Trophoblast cell (in vitro differentiated cells and primary cell): ENCODE measurements around the gene RBCK1.

Source experiments
- DNase-seq, 2 donors: peaks; one replicate each; pipeline ENCODE4 v3.0.0-alpha.2; 2016
- H2AFZ ChIP-seq: 2 replicates; pipeline ENCODE4 v1.6.1; 2013; ENCODE audit warnings: low read length, moderate library complexity, mild to moderate bottlenecking; ENCODE audit not compliant: insufficient read depth, poor library complexity
- H2AK5ac ChIP-seq: 2 replicates; pipeline ENCODE4 v1.6.1; 2013; ENCODE audit warnings: mild to moderate bottlenecking, low read length
- H2BK120ac ChIP-seq: 2 replicates; pipeline ENCODE4 v1.6.1; 2013; ENCODE audit warnings: low read length, mild to moderate bottlenecking, moderate library complexity; ENCODE audit not compliant: insufficient read depth, poor library complexity
- H2BK12ac ChIP-seq: 2 replicates; pipeline ENCODE4 v1.6.1; 2013; ENCODE audit warnings: mild to moderate bottlenecking, low read length, moderate library complexity
- H2BK5ac ChIP-seq: 2 replicates; pipeline ENCODE4 v1.6.1; 2013; ENCODE audit warnings: low read length, low read depth, moderate library complexity, mild to moderate bottlenecking; ENCODE audit not compliant: poor library complexity
- H3K14ac ChIP-seq: 2 replicates; pipeline ENCODE4 v1.6.1; 2013; ENCODE audit warnings: mild to moderate bottlenecking, low read length
- H3K18ac ChIP-seq: 2 replicates; pipeline ENCODE4 v1.6.1; 2013; ENCODE audit warnings: mild to moderate bottlenecking, low read length
- H3K23ac ChIP-seq: 2 replicates; pipeline ENCODE4 v1.6.1; 2013; ENCODE audit warnings: low read length
- H3K27ac ChIP-seq: 2 replicates; pipeline ENCODE4 v1.5.1; 2013; ENCODE audit warnings: low read depth, mild to moderate bottlenecking, inconsistent platforms, low read length, moderate library complexity
- H3K27me3 ChIP-seq: 2 replicates; pipeline ENCODE4 v1.6.1; 2013; ENCODE audit warnings: inconsistent platforms, mild to moderate bottlenecking, low read length, moderate library complexity; ENCODE audit not compliant: insufficient read depth
- H3K36me3 ChIP-seq, 2 experiments: 1 replicate in 1 of 2; 2 replicates in 1 of 2; pipeline ENCODE4 v1.6.1; 2013; ENCODE audit warnings: low read length in 2 of 2, mild to moderate bottlenecking in 2 of 2, moderate library complexity in 1 of 2; ENCODE audit not compliant: insufficient read depth in 2 of 2, control insufficient read depth in 1 of 2
- H3K4ac ChIP-seq: 2 replicates; pipeline ENCODE4 v1.6.1; 2013; ENCODE audit warnings: low read depth, mild to moderate bottlenecking, low read length, moderate library complexity
- H3K4me1 ChIP-seq, 2 experiments: 1 replicate in 1 of 2; 2 replicates in 1 of 2; pipeline ENCODE4 v1.6.1; 2013; ENCODE audit warnings: low read length in 2 of 2, mild to moderate bottlenecking in 2 of 2, moderate library complexity in 1 of 2; ENCODE audit not compliant: insufficient read depth in 2 of 2, control insufficient read depth in 1 of 2
- H3K4me2 ChIP-seq: 2 replicates; pipeline ENCODE4 v1.6.1; 2013; ENCODE audit warnings: inconsistent platforms, mild to moderate bottlenecking, low read length, moderate library complexity
- H3K4me3 ChIP-seq: 2 replicates; pipeline ENCODE4 v1.5.1; 2013; ENCODE audit warnings: mild to moderate bottlenecking, low read depth, low read length, inconsistent platforms
- H3K79me1 ChIP-seq: one replicate; pipeline ENCODE4 v1.6.1; 2013; ENCODE audit warnings: low read length
- H3K79me2 ChIP-seq: 2 replicates; pipeline ENCODE4 v1.6.1; 2013; ENCODE audit warnings: low read length, mild to moderate bottlenecking; ENCODE audit not compliant: control insufficient read depth, insufficient read depth, poor library complexity
- H3K9ac ChIP-seq: 2 replicates; pipeline ENCODE4 v1.6.1; 2013; ENCODE audit warnings: mild to moderate bottlenecking, low read length
- H3K9me3 ChIP-seq: 2 replicates; pipeline ENCODE4 v1.6.1; 2013; ENCODE audit warnings: low read depth, mild to moderate bottlenecking, control low read depth, inconsistent platforms, low read length; ENCODE audit not compliant: insufficient read depth
- H4K12ac ChIP-seq: 2 replicates; pipeline ENCODE4 v1.6.1; 2013; ENCODE audit warnings: low read depth, mild to moderate bottlenecking, low read length, moderate library complexity
- H4K8ac ChIP-seq: 2 replicates; pipeline ENCODE4 v1.6.1; 2013; ENCODE audit warnings: low read depth, mild to moderate bottlenecking, low read length, moderate library complexity
- H4K91ac ChIP-seq: one replicate; pipeline ENCODE4 v1.6.1; 2013; ENCODE audit warnings: low read depth, mild to moderate bottlenecking, low read length, moderate library complexity
- WGBS: extraction: QIAGEN DNeasy Blood & Tissue Kit; methylation state at CpG from one replicate; pipeline ENCODE4 v1.1.7; 2013; ENCODE audit warnings: missing lambda C conversion rate; ENCODE audit not compliant: insufficient read length, insufficient coverage; ENCODE audit errors: extremely low coverage; 5-methylcytosine and 5-hydroxymethylcytosine counted together

RBCK1 gene

DNA sequence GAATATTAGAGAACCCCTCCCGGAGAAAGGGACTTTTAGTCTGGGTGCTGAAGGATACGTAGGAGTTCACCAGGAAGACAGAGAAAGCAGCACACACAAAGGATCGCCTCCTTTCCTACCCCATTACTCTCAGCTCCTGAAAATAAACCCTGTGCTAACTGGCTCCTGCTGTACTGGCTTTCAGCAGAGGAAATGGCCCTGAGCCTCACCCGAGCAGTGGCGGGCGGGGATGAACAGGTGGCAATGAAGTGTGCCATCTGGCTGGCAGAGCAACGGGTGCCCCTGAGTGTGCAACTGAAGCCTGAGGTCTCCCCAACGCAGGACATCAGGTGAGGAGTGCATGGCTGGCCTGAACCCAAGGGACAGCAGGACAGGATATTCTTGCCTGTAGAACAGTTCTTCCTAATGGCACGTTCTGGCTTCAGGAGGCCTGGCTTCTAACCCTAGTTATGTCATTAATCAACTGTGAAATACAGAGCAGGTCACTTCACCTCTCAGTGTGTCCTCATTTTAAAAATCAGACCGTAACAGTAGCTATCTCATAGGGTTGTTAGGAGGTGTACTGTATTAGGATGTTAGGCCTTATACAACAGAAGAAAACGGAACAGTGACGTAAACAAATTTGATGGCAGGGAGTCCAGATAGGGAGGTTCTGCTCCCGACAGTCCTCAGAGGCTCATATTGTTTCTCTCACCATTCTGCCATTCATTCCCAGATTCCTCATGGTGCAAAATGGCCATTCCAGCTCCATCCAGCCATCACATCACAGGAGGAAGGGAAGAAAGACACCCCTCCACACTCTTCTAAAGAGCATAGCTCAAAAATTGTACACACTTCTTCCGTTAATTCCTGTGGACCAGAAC lies 1.8 kb downstream of the RBCK1 start:
- H2AK5ac ChIP-seq = no peak overlapping the region
- H2BK120ac ChIP-seq = no peak overlapping the region
- H2BK5ac ChIP-seq = no peak overlapping the region
- H4K91ac ChIP-seq = no peak overlapping the region
- no peak overlapping the region for H3K9ac ChIP-seq
- H3K79me1 ChIP-seq = peaks cover 11% of the 10 kb centered on the region
- no peak overlapping the region for H3K4ac ChIP-seq
- H3K36me3 ChIP-seq = peaks cover 0 to 7% of the 10 kb centered on the region in 2 experiments
- H3K14ac ChIP-seq = no peak overlapping the region
- H2AFZ ChIP-seq = no peak overlapping the region
- H3K4me2 ChIP-seq = peak overlapping the region; percentile 95
- peaks cover 9% of the 10 kb centered on the region for H3K79me2 ChIP-seq
- peaks cover 8 to 11% of the 10 kb centered on the region in 2 experiments for H3K4me1 ChIP-seq
- no peak overlapping the region for H3K18ac ChIP-seq
- DNase-seq = no peak
- H3K27ac ChIP-seq = no peak overlapping the region
- no peaks in the 10 kb centered on the region for H3K9me3 ChIP-seq
- no peak overlapping the region for H4K8ac ChIP-seq
- no CpG with 5 or more reads among the region's 14 CpGs for WGBS
- no peak overlapping the region for H4K12ac ChIP-seq
- no peak overlapping the region for H3K23ac ChIP-seq
- no peak overlapping the region for H3K4me3 ChIP-seq
- peak overlapping the region; percentile 17 for H2BK12ac ChIP-seq
- H3K27me3 ChIP-seq = no peaks in the 10 kb centered on the region

DNA sequence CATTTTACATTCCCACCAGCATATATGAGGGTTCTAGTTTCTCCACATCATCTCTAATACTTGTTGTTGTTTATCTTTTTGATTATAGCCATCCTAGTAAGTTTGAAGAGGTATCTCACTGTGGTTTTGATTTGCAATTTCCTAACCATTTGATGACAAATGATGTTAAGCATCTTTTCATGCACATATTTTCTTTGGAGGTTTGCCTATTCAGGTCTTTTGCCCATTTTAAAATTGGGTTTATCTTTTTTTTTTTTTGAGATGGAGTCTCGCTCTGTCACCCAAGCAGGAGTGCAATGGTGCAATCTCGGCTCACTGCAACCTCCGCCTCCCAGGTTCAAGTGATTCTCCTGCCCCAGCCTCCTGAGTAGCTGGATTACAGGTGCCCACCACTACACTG lies 4.0 kb downstream of the RBCK1 start:
- Histone ChIP-seq H3K79me1 (peaks cover 11% of the 10 kb centered on the region), H4K8ac (no peak overlapping the region), H2AFZ (no peak overlapping the region), H2BK120ac (no peak overlapping the region), H3K4me2 (no peak overlapping the region), H3K18ac (no peak overlapping the region), H2AK5ac (no peak overlapping the region), H2BK12ac (no peak overlapping the region), H4K91ac (no peak overlapping the region), H3K4ac (no peak overlapping the region), H3K14ac (no peak overlapping the region), H4K12ac (no peak overlapping the region), H3K4me1 (peaks cover 7 to 9% of the 10 kb centered on the region in 2 experiments), H3K27ac (no peak overlapping the region), H2BK5ac (no peak overlapping the region), H3K9me3 (no peaks in the 10 kb centered on the region), H3K36me3 (peaks cover 2 to 10% of the 10 kb centered on the region in 2 experiments), H3K23ac (no peak overlapping the region), H3K9ac (no peak overlapping the region), H3K4me3 (no peak overlapping the region), H3K27me3 (no peaks in the 10 kb centered on the region), H3K79me2 (peaks cover 9% of the 10 kb centered on the region)
- DNase-seq = no peak
- no CpG with 5 or more reads among the region's 3 CpGs for WGBS

DNA sequence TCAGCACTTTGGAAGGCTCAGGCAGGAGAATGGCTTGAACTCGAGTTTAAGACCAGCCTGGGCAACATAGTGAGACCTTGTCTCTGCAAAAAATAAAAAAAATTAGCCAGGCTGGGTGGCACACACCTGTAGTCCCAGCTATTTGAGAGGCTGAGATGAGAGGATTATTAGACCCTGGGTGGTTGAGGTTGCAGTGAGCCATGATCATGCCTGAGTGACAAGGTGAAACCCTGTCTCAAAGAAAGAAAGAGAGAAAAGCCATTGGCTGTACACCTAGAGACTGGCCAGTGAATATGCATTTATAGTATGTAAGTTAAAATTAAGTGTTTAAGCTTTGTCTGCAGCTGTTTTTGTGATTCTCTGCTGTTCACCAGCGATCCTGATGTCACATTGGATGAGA lies 6.1 kb downstream of the RBCK1 start:
- no CpG with 5 or more reads among the region's 2 CpGs for WGBS
- no peak overlapping the region for H2AK5ac ChIP-seq

GRCh38 chr20:415820-416322 lies 7.8 kb downstream of the RBCK1 start:
- Histone ChIP-seq H3K27ac (no peak overlapping the region), H3K36me3 (peaks cover 26 to 33% of the 10 kb centered on the region in 2 experiments), H3K14ac (no peak overlapping the region), H2BK5ac (no peak overlapping the region), H3K4ac (no peak overlapping the region), H2AK5ac (no peak overlapping the region), H2BK120ac (no peak overlapping the region), H3K4me3 (no peak overlapping the region), H3K27me3 (no peaks in the 10 kb centered on the region), H3K23ac (no peak overlapping the region), H3K18ac (no peak overlapping the region), H3K4me1 (no peaks in the 10 kb centered on the region), H3K79me1 (no peaks in the 10 kb centered on the region), H3K9me3 (peaks cover 3% of the 10 kb centered on the region), H3K79me2 (no peaks in the 10 kb centered on the region), H4K12ac (no peak overlapping the region), H3K9ac (no peak overlapping the region), H4K91ac (no peak overlapping the region), H3K4me2 (no peak overlapping the region), H2BK12ac (no peak overlapping the region), H4K8ac (no peak overlapping the region), H2AFZ (no peak overlapping the region)
- DNase-seq = peak; percentile 48 to 62
- WGBS = no CpG with 5 or more reads among the region's 13 CpGs

More for the DNA sequence above, 6.1 kb downstream of the RBCK1 start:
- H3K4ac ChIP-seq = no peak overlapping the region
- H3K9ac ChIP-seq = no peak overlapping the region
- no peak overlapping the region for H2AFZ ChIP-seq
- peaks cover under 1 to 1% of the 10 kb centered on the region in 2 experiments for H3K4me1 ChIP-seq
- no peaks in the 10 kb centered on the region for H3K79me2 ChIP-seq
- no peak overlapping the region for H3K27ac ChIP-seq
- no peak overlapping the region for H4K8ac ChIP-seq
- no peak overlapping the region for H2BK120ac ChIP-seq
- no peaks in the 10 kb centered on the region for H3K79me1 ChIP-seq
- H2BK12ac ChIP-seq = no peak overlapping the region
- no peak for DNase-seq
- H4K91ac ChIP-seq = no peak overlapping the region
- H3K23ac ChIP-seq = no peak overlapping the region
- H2BK5ac ChIP-seq = no peak overlapping the region
- peaks cover 11 to 23% of the 10 kb centered on the region in 2 experiments for H3K36me3 ChIP-seq
- no peak overlapping the region for H3K4me3 ChIP-seq
- no peaks in the 10 kb centered on the region for H3K27me3 ChIP-seq
- peaks cover 1% of the 10 kb centered on the region for H3K9me3 ChIP-seq
- no peak overlapping the region for H3K4me2 ChIP-seq
- no peak overlapping the region for H4K12ac ChIP-seq
- H3K14ac ChIP-seq = no peak overlapping the region
- H3K18ac ChIP-seq = no peak overlapping the region
